ENCODE measurements around the gene DPYSL4. TPM values are rescaled to one million over a fixed set of nuclear protein-coding genes. Genes with fewer than 3 reads are reported as not detected.

DPYSL4 gene
- total and polyA plus RNA-seq, 2 of the 13 experiments (the other 11 are each of a cell fraction or from before 2014, with no cell fraction given) = 0.84 to 1.2 TPM

DNA sequence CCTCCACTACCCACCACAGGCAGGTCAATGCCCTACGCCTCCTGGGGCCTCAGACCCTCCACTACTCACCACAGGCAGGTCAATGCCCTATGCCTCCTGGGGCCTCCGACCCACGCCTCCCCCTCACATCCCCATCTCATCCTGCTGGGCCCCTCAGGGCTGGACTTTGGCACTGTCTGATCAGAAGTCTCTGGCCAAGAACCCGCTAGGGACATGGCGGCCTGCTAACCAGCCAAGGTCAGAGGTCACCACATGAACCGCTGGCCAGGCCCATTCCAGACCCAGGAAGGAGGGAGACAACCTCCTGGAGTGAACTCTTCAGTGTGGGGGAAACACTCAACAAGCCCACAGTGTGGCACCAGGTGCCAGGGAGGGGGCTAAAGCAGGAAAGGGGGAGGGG, 65.2 kb downstream of the DPYSL4 start (continued):
- TF ChIP-seq HDAC2 (CRISPR knock-in tag; IDR thresholded peaks at IDR 0.05) = peak; percentile 44; the same call in 1 of the 2 replicates
- TF ChIP-seq, protein P1, sequence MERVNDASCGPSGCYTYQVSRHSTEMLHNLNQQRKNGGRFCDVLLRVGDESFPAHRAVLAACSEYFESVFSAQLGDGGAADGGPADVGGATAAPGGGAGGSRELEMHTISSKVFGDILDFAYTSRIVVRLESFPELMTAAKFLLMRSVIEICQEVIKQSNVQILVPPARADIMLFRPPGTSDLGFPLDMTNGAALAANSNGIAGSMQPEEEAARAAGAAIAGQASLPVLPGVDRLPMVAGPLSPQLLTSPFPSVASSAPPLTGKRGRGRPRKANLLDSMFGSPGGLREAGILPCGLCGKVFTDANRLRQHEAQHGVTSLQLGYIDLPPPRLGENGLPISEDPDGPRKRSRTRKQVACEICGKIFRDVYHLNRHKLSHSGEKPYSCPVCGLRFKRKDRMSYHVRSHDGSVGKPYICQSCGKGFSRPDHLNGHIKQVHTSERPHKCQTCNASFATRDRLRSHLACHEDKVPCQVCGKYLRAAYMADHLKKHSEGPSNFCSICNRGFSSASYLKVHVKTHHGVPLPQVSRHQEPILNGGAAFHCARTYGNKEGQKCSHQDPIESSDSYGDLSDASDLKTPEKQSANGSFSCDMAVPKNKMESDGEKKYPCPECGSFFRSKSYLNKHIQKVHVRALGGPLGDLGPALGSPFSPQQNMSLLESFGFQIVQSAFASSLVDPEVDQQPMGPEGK (CRISPR knock-in tag; IDR thresholded peaks at IDR 0.05) = peak; percentile 81
- no peak for TF ChIP-seq SP1 (IDR thresholded peaks at IDR 0.05)
- TF ChIP-seq SP1 (CRISPR knock-in tag; IDR thresholded peaks at IDR 0.05) = no peak
- no peak for TF ChIP-seq ZNF343 (CRISPR knock-in tag; IDR thresholded peaks at IDR 0.05)
- peak; percentile 39 for TF ChIP-seq GABPB1 (CRISPR knock-in tag; IDR thresholded peaks at IDR 0.05)
- TF ChIP-seq YY1 (IDR thresholded peaks at IDR 0.05; ENCODE audit: insufficient read depth, insufficient replicate concordance, low read depth, low read length) = peak; percentile 72
- peak; percentile 56 for TF ChIP-seq THAP11 (CRISPR knock-in tag; IDR thresholded peaks at IDR 0.05)
- peak; percentile 7 for TF ChIP-seq RBM39 (IDR thresholded peaks at IDR 0.05; ENCODE audit: low read depth, low read length, poor library complexity, severe bottlenecking)
- TF ChIP-seq HNF4A (CRISPR knock-in tag; IDR thresholded peaks at IDR 0.05) = peak; percentile 93
- TF ChIP-seq ZNF331 (CRISPR knock-in tag; IDR thresholded peaks at IDR 0.05) = peak; percentile 95
- TF ChIP-seq SAP130 (CRISPR knock-in tag; IDR thresholded peaks at IDR 0.05; ENCODE audit: low read depth) = 0 out of 2 replicates have a peak, but pooled peaks have one; percentile 14
- TF ChIP-seq SP4 (CRISPR knock-in tag; IDR thresholded peaks at IDR 0.05) = no peak
- 0 out of 2 replicates have a peak, but pooled peaks have one; percentile 31 for TF ChIP-seq ETV5 (CRISPR knock-in tag; IDR thresholded peaks at IDR 0.05; ENCODE audit: borderline replicate concordance)
- TF ChIP-seq, protein P2, sequence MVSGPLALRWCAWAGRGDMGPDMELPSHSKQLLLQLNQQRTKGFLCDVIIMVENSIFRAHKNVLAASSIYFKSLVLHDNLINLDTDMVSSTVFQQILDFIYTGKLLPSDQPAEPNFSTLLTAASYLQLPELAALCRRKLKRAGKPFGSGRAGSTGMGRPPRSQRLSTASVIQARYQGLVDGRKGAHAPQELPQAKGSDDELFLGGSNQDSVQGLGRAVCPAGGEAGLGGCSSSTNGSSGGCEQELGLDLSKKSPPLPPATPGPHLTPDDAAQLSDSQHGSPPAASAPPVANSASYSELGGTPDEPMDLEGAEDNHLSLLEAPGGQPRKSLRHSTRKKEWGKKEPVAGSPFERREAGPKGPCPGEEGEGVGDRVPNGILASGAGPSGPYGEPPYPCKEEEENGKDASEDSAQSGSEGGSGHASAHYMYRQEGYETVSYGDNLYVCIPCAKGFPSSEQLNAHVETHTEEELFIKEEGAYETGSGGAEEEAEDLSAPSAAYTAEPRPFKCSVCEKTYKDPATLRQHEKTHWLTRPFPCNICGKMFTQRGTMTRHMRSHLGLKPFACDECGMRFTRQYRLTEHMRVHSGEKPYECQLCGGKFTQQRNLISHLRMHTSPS (CRISPR knock-in tag; IDR thresholded peaks at IDR 0.05; ENCODE audit: low read depth) = peak; percentile 44; the same call in 1 of the 2 replicates
- TF ChIP-seq, protein P3, sequence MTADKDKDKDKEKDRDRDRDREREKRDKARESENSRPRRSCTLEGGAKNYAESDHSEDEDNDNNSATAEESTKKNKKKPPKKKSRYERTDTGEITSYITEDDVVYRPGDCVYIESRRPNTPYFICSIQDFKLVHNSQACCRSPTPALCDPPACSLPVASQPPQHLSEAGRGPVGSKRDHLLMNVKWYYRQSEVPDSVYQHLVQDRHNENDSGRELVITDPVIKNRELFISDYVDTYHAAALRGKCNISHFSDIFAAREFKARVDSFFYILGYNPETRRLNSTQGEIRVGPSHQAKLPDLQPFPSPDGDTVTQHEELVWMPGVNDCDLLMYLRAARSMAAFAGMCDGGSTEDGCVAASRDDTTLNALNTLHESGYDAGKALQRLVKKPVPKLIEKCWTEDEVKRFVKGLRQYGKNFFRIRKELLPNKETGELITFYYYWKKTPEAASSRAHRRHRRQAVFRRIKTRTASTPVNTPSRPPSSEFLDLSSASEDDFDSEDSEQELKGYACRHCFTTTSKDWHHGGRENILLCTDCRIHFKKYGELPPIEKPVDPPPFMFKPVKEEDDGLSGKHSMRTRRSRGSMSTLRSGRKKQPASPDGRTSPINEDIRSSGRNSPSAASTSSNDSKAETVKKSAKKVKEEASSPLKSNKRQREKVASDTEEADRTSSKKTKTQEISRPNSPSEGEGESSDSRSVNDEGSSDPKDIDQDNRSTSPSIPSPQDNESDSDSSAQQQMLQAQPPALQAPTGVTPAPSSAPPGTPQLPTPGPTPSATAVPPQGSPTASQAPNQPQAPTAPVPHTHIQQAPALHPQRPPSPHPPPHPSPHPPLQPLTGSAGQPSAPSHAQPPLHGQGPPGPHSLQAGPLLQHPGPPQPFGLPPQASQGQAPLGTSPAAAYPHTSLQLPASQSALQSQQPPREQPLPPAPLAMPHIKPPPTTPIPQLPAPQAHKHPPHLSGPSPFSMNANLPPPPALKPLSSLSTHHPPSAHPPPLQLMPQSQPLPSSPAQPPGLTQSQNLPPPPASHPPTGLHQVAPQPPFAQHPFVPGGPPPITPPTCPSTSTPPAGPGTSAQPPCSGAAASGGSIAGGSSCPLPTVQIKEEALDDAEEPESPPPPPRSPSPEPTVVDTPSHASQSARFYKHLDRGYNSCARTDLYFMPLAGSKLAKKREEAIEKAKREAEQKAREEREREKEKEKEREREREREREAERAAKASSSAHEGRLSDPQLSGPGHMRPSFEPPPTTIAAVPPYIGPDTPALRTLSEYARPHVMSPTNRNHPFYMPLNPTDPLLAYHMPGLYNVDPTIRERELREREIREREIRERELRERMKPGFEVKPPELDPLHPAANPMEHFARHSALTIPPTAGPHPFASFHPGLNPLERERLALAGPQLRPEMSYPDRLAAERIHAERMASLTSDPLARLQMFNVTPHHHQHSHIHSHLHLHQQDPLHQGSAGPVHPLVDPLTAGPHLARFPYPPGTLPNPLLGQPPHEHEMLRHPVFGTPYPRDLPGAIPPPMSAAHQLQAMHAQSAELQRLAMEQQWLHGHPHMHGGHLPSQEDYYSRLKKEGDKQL (CRISPR knock-in tag; IDR thresholded peaks at IDR 0.05; ENCODE audit: low read depth) = no peak
- peak; percentile 98; the same call in 1 of the 2 replicates for TF ChIP-seq ZBTB7A (CRISPR knock-in tag; IDR thresholded peaks at IDR 0.05)
- peak; percentile 88 for TF ChIP-seq RXRB (CRISPR knock-in tag; IDR thresholded peaks at IDR 0.05; ENCODE audit: borderline replicate concordance)
- TF ChIP-seq NR2C2 (CRISPR knock-in tag; IDR thresholded peaks at IDR 0.05; ENCODE audit: borderline replicate concordance) = peak; percentile 96
- TF ChIP-seq FOXA3 (CRISPR knock-in tag; IDR thresholded peaks at IDR 0.05) = peak; percentile 25; the same call in 1 of the 2 replicates
- TF ChIP-seq ZSCAN9 (CRISPR knock-in tag; IDR thresholded peaks at IDR 0.05; ENCODE audit: borderline replicate concordance) = no peak
- peak; percentile 78 for TF ChIP-seq RARA (CRISPR knock-in tag; IDR thresholded peaks at IDR 0.05)
- peak; percentile 96 for TF ChIP-seq RXRA (CRISPR knock-in tag; IDR thresholded peaks at IDR 0.05)
- TF ChIP-seq ZMYM3 (CRISPR knock-in tag; IDR thresholded peaks at IDR 0.05) = peak; percentile 62
